H1 (cell line): ENCODE data around the gene OR2A14. TPM values are rescaled to one million over a fixed set of nuclear protein-coding genes. Genes with fewer than 3 reads are reported as not detected.

Experiments used
- CTCF ChIA-PET: fragments of 300-600 bp; sonication (Branson Sonifier 250); formaldehyde crosslinking; loops from one replicate; lab custom pipeline; 2021; ENCODE audit not compliant: partially characterized antibody; lab: Charles Lee
- POLR2A ChIA-PET: fragments of 300-600 bp; sonication (Branson Sonifier 250); formaldehyde crosslinking; loops from one replicate; lab custom pipeline; 2021; ENCODE audit warnings: inconsistent platforms; ENCODE audit not compliant: partially characterized antibody; lab: Charles Lee
- DNase-seq, 2 experiments: peaks; one replicate each; pipeline versions ENCODE4 v3.0.0 to v3.0.0-alpha.2; 2010 to 2022; ENCODE audit warnings: low spot score in 2 of 2, low read depth in 1 of 2, mixed read lengths in 1 of 2
- FAIRE-seq: peaks from 2 replicates; lab custom pipeline; 2011; peaks lifted over from hg19 to GRCh38; lab: Jason Lieb, UNC
- H2AFZ ChIP-seq: 2 replicates; pipeline ENCODE4 v1.8.1; 2012; ENCODE audit warnings: low read length, inconsistent platforms
- H2AK5ac ChIP-seq: 2 replicates; pipeline ENCODE4 v1.6.1; 2013; ENCODE audit warnings: low read depth, low read length
- H2BK120ac ChIP-seq: replicated peaks from 2 replicates; pipeline ENCODE3; 2013; ENCODE audit warnings: low read depth, low read length, inconsistent platforms
- H2BK12ac ChIP-seq: 2 replicates; pipeline ENCODE4 v1.6.1; 2013; ENCODE audit warnings: low read depth, low read length
- H2BK15ac ChIP-seq: 2 replicates; pipeline ENCODE4 v1.6.1; 2013; ENCODE audit warnings: low read length
- H2BK20ac ChIP-seq: 2 replicates; pipeline ENCODE4 v1.6.1; 2013; ENCODE audit warnings: low read length
- H2BK5ac ChIP-seq: 2 replicates; pipeline ENCODE4 v1.6.1; 2013; ENCODE audit warnings: low read depth, low read length
- H3K14ac ChIP-seq: 2 replicates; pipeline ENCODE4 v1.6.1; 2013; ENCODE audit warnings: inconsistent platforms; ENCODE audit not compliant: insufficient read length
- H3K18ac ChIP-seq: 2 replicates; pipeline ENCODE4 v1.6.1; 2013; ENCODE audit warnings: low read length; ENCODE audit errors: extremely low read depth
- H3K23ac ChIP-seq: 2 replicates; pipeline ENCODE4 v1.6.1; 2013; ENCODE audit warnings: inconsistent platforms; ENCODE audit not compliant: insufficient read length
- H3K23me2 ChIP-seq: 2 replicates; pipeline ENCODE4 v1.6.1; 2013; ENCODE audit warnings: low read depth, low read length
- H3K27ac ChIP-seq: 2 replicates; pipeline ENCODE4 v1.6.1; 2011; ENCODE audit warnings: low read depth, low read length, inconsistent platforms
- H3K27me3 ChIP-seq, 4 experiments: replicated peaks in 1 of 4; 1 replicate in 1 of 4; 2 replicates in 3 of 4; pipeline versions ENCODE4 v1.6.1 to v1.8.1; 2011 to 2013; ENCODE audit warnings: low read length in 3 of 4, mild to moderate bottlenecking in 3 of 4, inconsistent platforms in 2 of 4, mixed read lengths in 2 of 4, moderate library complexity in 1 of 4; ENCODE audit not compliant: control insufficient read depth in 3 of 4, insufficient read depth in 3 of 4; ENCODE audit errors: extremely low read depth in 1 of 4
- H3K36me3 ChIP-seq, 4 experiments: 2 replicates each; pipeline versions ENCODE4 v1.6.1 to v1.8.1; 2011 to 2013; ENCODE audit warnings: mild to moderate bottlenecking in 4 of 4, low read length in 3 of 4, moderate library complexity in 2 of 4, control low read depth in 1 of 4, inconsistent platforms in 1 of 4; ENCODE audit not compliant: insufficient read depth in 4 of 4, control insufficient read depth in 2 of 4
- H3K4ac ChIP-seq: replicated peaks from 2 replicates; pipeline ENCODE3; 2013; ENCODE audit warnings: low read length, low read depth, mixed read lengths, inconsistent platforms; ENCODE audit not compliant: insufficient read length
- H3K4me1 ChIP-seq, 4 experiments: replicated peaks in 1 of 4; 1 replicate in 1 of 4; 2 replicates in 3 of 4; pipeline versions ENCODE4 v1.6.1 to v1.8.1; 2011 to 2013; ENCODE audit warnings: low read length in 3 of 4, inconsistent platforms in 2 of 4, mixed read lengths in 1 of 4; ENCODE audit not compliant: insufficient read depth in 4 of 4, control insufficient read depth in 3 of 4
- H3K4me2 ChIP-seq, 2 experiments: 2 replicates each; pipeline versions ENCODE4 v1.6.1 to v1.8.1; 2011 to 2013; ENCODE audit warnings: low read depth in 2 of 2, low read length in 2 of 2, control low read depth in 1 of 2, inconsistent platforms in 1 of 2, mild to moderate bottlenecking in 1 of 2; ENCODE audit not compliant: insufficient read depth in 1 of 2
- H3K4me3 ChIP-seq, 4 experiments: fragments of 200-600, 300-600 bp in 1 of 4; sonication (generic), shearing (Covaris generic), sonication (Bioruptor Twin) in 1 of 4; 2 replicates each; pipeline versions ENCODE4 v1.5.1 to v1.8.1; 2011 to 2016; ENCODE audit warnings: low read length in 4 of 4, low read depth in 3 of 4, control low read depth in 2 of 4, inconsistent platforms in 2 of 4, mild to moderate bottlenecking in 2 of 4, mixed read lengths in 1 of 4, moderate library complexity in 1 of 4; ENCODE audit not compliant: insufficient read depth in 2 of 4; ENCODE audit errors: extremely low read depth in 1 of 4
- H3K56ac ChIP-seq: replicated peaks from 2 replicates; pipeline ENCODE3; 2013; ENCODE audit warnings: low read depth, mild to moderate bottlenecking, mixed read lengths, low read length, inconsistent platforms; ENCODE audit not compliant: insufficient read length
- H3K79me1 ChIP-seq: 2 replicates; pipeline ENCODE4 v1.6.1; 2013; ENCODE audit warnings: low read depth, low read length, control low read depth
- H3K79me2 ChIP-seq, 2 experiments: 2 replicates each; pipeline versions ENCODE4 v1.6.1 to v1.8.1; 2012 to 2013; ENCODE audit warnings: low read length in 2 of 2, mild to moderate bottlenecking in 2 of 2, inconsistent platforms in 1 of 2; ENCODE audit not compliant: insufficient read depth in 2 of 2, control insufficient read depth in 1 of 2
- H3K9ac ChIP-seq, 4 experiments: replicated peaks in 1 of 4; 1 replicate in 1 of 4; 2 replicates in 3 of 4; pipeline versions ENCODE4 v1.6.1 to v1.8.1; 2011 to 2013; ENCODE audit warnings: low read depth in 3 of 4, low read length in 3 of 4, control low read depth in 2 of 4, mild to moderate bottlenecking in 2 of 4, moderate library complexity in 2 of 4, inconsistent platforms in 1 of 4; ENCODE audit errors: extremely low read depth in 1 of 4
- H3K9me3 ChIP-seq, 2 experiments: 2 replicates each; pipeline versions ENCODE4 v1.6.1 to v1.8.1; 2012 to 2013; ENCODE audit warnings: mild to moderate bottlenecking in 2 of 2, moderate library complexity in 2 of 2, control low read depth in 1 of 2, inconsistent platforms in 1 of 2, low read depth in 1 of 2, low read length in 1 of 2, mixed read lengths in 1 of 2; ENCODE audit not compliant: insufficient read depth in 2 of 2
- H4K20me1 ChIP-seq, 2 experiments: replicated peaks in 1 of 2; 2 replicates each; pipeline versions ENCODE3 to v1.8.1; 2011 to 2013; ENCODE audit warnings: inconsistent platforms in 2 of 2, low read length in 2 of 2, mild to moderate bottlenecking in 1 of 2; ENCODE audit not compliant: insufficient read depth in 2 of 2, control insufficient read depth in 1 of 2
- H4K5ac ChIP-seq: 2 replicates; pipeline ENCODE4 v1.6.1; 2013; ENCODE audit warnings: low read length, low read depth, mixed read lengths, inconsistent platforms; ENCODE audit not compliant: insufficient read length
- H4K8ac ChIP-seq: 2 replicates; pipeline ENCODE4 v1.8.0; 2013; ENCODE audit warnings: mild to moderate bottlenecking, moderate library complexity, low read length, inconsistent platforms; ENCODE audit not compliant: insufficient read depth; ENCODE audit errors: extremely low read depth
- H4K91ac ChIP-seq: replicated peaks from 2 replicates; pipeline ENCODE3; 2013; ENCODE audit warnings: low read length, mixed read lengths, inconsistent platforms; ENCODE audit not compliant: insufficient read length
- ATF2 ChIP-seq: IDR thresholded peaks from 2 replicates; pipeline ENCODE4 v1.6.1; 2012; ENCODE audit warnings: low read length, inconsistent platforms
- CREB1 ChIP-seq: IDR thresholded peaks from 2 replicates; pipeline ENCODE4 v1.6.1; 2012; ENCODE audit warnings: inconsistent platforms
- JUN ChIP-seq: IDR thresholded peaks from 2 replicates; pipeline ENCODE4 v1.6.1; 2011; ENCODE audit warnings: low read depth, mild to moderate bottlenecking, improper control_type of control experiment, low read length
- KDM1A ChIP-seq: fragments of 200-600, 300-600 bp; sonication (generic); IDR thresholded peaks from 2 replicates; pipeline ENCODE4 v1.7.1; 2016; ENCODE audit warnings: mild to moderate bottlenecking, low read length, borderline replicate concordance
- KDM5A ChIP-seq: fragments of 200-600 bp; IDR thresholded peaks from 2 replicates; pipeline ENCODE4 v1.7.1; 2012; ENCODE audit warnings: mild to moderate bottlenecking, low read length, inconsistent platforms, mixed read lengths
- MAX ChIP-seq: IDR thresholded peaks from 2 replicates; pipeline ENCODE4 v1.6.1; 2012; ENCODE audit warnings: inconsistent platforms
- PHF8 ChIP-seq: fragments of 200-600 bp; sonication (generic); conservative IDR thresholded peaks from 2 replicates; pipeline ENCODE4 v1.7.1; 2012; ENCODE audit warnings: low read depth, mild to moderate bottlenecking, inconsistent platforms, low read length, moderate library complexity
- POLR2AphosphoS5 ChIP-seq: IDR thresholded peaks from 2 replicates; pipeline ENCODE4 v1.6.1; 2011; ENCODE audit warnings: low read depth, low read length
- SIX5 ChIP-seq: IDR thresholded peaks from 2 replicates; pipeline ENCODE4 v1.6.1; 2011; ENCODE audit warnings: mild to moderate bottlenecking, low read depth, low read length
- USF2 ChIP-seq: IDR thresholded peaks from 2 replicates; pipeline ENCODE4 v1.6.1; 2011; ENCODE audit warnings: low read length, improper control_type of control experiment
- WGBS, 2 experiments: shearing (Covaris generic) in 1 of 2; methylation state at CpG; one replicate each; pipeline versions ENCODE4 v1.1.6 to v1.1.7; 2013 to 2015; ENCODE audit warnings: low lambda C conversion rate in 2 of 2, mixed read lengths in 2 of 2, inconsistent platforms in 1 of 2, low coverage in 1 of 2, missing lambda C conversion rate in 1 of 2; ENCODE audit not compliant: insufficient replicate concordance in 2 of 2, insufficient coverage in 1 of 2, insufficient read length in 1 of 2; ENCODE audit errors: extremely low coverage in 1 of 2, missing lambda C conversion rate in 1 of 2; 5-methylcytosine and 5-hydroxymethylcytosine counted together
- long read RNA-seq, 2 experiments: library from RNA in 1 of 2; library from capped mRNA in 1 of 2; stranded (forward); transcript quantifications; one replicate each; pipeline ENCODE4 v2.0.0, GENCODE V29; 2021; ENCODE audit warnings: inconsistent platforms in 1 of 2
- polyA minus RNA-seq, 3 experiments: library from RNA; depleted of rRNA, polyadenylated mRNA; stranded (reverse); fragments of >200 nt; gene quantifications; 1 replicate in 2 of 3; 2 replicates in 1 of 3; pipeline ENCODE4 v1.2.3, GENCODE V29; 2011
- polyA plus RNA-seq, 7 experiments: library from polyadenylated mRNA; depleted of rRNA in 3 of 7; stranded (reverse) in 5 of 7; unstranded in 2 of 7; fragments of >200 nt in 5 of 7; fragments of 200-250 nt in 2 of 7; gene quantifications; 1 replicate in 5 of 7; 2 replicates in 1 of 7; 4 replicates in 1 of 7; pipeline versions ENCODE4 v1.2.1 to v1.2.3, GENCODE V29; 2011 to 2013; ENCODE audit warnings: missing spikeins in 2 of 7, mixed read lengths in 2 of 7
- total RNA-seq: library from RNA; stranded (reverse); fragmentation: NEBNext Ultra II Directional; extraction: Animal tissue kit (Norgen Biotek cat#: 25700); gene quantifications from 2 replicates; pipeline ENCODE4 v1.2.1, GENCODE V29; 2021

The OR2A14 gene
- total RNA-seq, result not detected in 2 replicates
- not detected in 2 replicates for polyA plus RNA-seq (2011; rRNA removed)
- polyA plus RNA-seq (2011; cell fraction: cytosol; rRNA removed), result not detected
- not detected for polyA plus RNA-seq (2011; cell fraction: nucleus; rRNA removed)
- not detected in 4 replicates for polyA plus RNA-seq (2012, experiment 1 of 2)
- not detected for polyA plus RNA-seq (2012, experiment 2 of 2)
- not detected for polyA plus RNA-seq (2013, experiment 1 of 2)
- not detected for polyA plus RNA-seq (2013, experiment 2 of 2)
- polyA minus RNA-seq (2011; rRNA and poly(A)+ RNA removed), result not detected in 2 replicates
- not detected for polyA minus RNA-seq (2011; cell fraction: cytosol; rRNA and poly(A)+ RNA removed)
- polyA minus RNA-seq (2011; cell fraction: nucleus; rRNA and poly(A)+ RNA removed), result not detected
- long read RNA-seq, experiment 1, result 0 reads
- long read RNA-seq, experiment 2, result 0 reads

- H3K4me2 ChIP-seq, result no peak within 1 kb of the TSS
- H2AFZ ChIP-seq, result no peak within 1 kb of the TSS
- no peak within 1 kb of the TSS for H2AK5ac ChIP-seq
- WGBS, 2 experiments, result 81% methylated on average over 1 of the region's 1 CpG; no CpG with 5 or more reads in 1 of the 2 experiments
- H3K23ac ChIP-seq, result no peak within 1 kb of the TSS
- H2BK20ac ChIP-seq, result no peak within 1 kb of the TSS
- no peak within 1 kb of the TSS for H2BK12ac ChIP-seq
- H3K4me3 ChIP-seq, result no peak within 1 kb of the TSS
- H3K4me1 ChIP-seq, result no peaks in the 10 kb centered on the region
- DNase-seq, result no peak
- H4K5ac ChIP-seq, result no peak within 1 kb of the TSS
- H4K8ac ChIP-seq, result no peak within 1 kb of the TSS
- no peaks in the 10 kb centered on the region for H3K79me1 ChIP-seq
- H3K9ac ChIP-seq, result no peak within 1 kb of the TSS
- H3K36me3 ChIP-seq, result no peaks in the 10 kb centered on the region
- H3K23me2 ChIP-seq, result no peaks in the 10 kb centered on the region
- peaks cover 0 to 1% (median 0%) of the 10 kb centered on the region in 4 experiments; a peak in 1 of 7 replicates for H3K27me3 ChIP-seq
- H4K91ac ChIP-seq, result no peak within 1 kb of the TSS
- no peak within 1 kb of the TSS for H2BK15ac ChIP-seq
- POLR2A ChIA-PET, result no interaction called here
- H3K79me2 ChIP-seq, result no peaks in the 10 kb centered on the region
- no peak within 1 kb of the TSS for H3K18ac ChIP-seq
- no peak within 1 kb of the TSS for H3K56ac ChIP-seq
- no peak within 1 kb of the TSS for H2BK120ac ChIP-seq
- no peak within 1 kb of the TSS for H3K4ac ChIP-seq
- FAIRE-seq, result no peak
- H3K9me3 ChIP-seq, result 0 out of 4 replicates have a peak, but pooled peaks cover 0 to 4% of the 10 kb centered on the region in 2 experiments
- no peak within 1 kb of the TSS for H3K27ac ChIP-seq
- H4K20me1 ChIP-seq, result no peaks in the 10 kb centered on the region
- CTCF ChIA-PET, result no interaction called here
- H2BK5ac ChIP-seq, result no peak within 1 kb of the TSS
- no peak within 1 kb of the TSS for H3K14ac ChIP-seq
- TF ChIP-seq USF2, result no peak
- TF ChIP-seq JUN, result no peak
- no peak for TF ChIP-seq ATF2
- TF ChIP-seq PHF8, result no peak
- TF ChIP-seq POLR2AphosphoS5, result no peak
- TF ChIP-seq MAX, result no peak
- no peak for TF ChIP-seq KDM5A
- no peak for TF ChIP-seq SIX5
- no peak for TF ChIP-seq KDM1A
- no peak for TF ChIP-seq CREB1
Observed at GRCh38 chr7:144122876-144123275, at the start of gene OR2A14. Gene OR2A14 (plus strand): TSS chr7:144123176. CDS start chr7:144129113, 5,937 bp downstream.
